HEK293 (cell line): ENCODE results near the gene SFXN4.

Experiments
- CTCF ChIP-seq: fragments of 450-650 bp; formaldehyde crosslinking; IDR thresholded peaks from 2 replicates; pipeline ENCODE4 v1.5.1; 2016; ENCODE audit warnings: missing biosample characterization, missing genetic modification characterization
- REST ChIP-seq: fragments of 450-650 bp; formaldehyde crosslinking; IDR thresholded peaks from 2 replicates; pipeline ENCODE4 v1.5.1; 2016; ENCODE audit warnings: missing biosample characterization, missing genetic modification characterization
- ZBTB6 ChIP-seq: fragments of 450-650 bp; formaldehyde crosslinking; IDR thresholded peaks from 2 replicates; pipeline ENCODE4 v1.5.1; 2017; ENCODE audit warnings: missing biosample characterization, missing genetic modification characterization
- ZNF426 ChIP-seq: fragments of 450-650 bp; formaldehyde crosslinking; IDR thresholded peaks from 2 replicates; pipeline ENCODE4 v1.5.1; 2017; ENCODE audit warnings: missing biosample characterization, missing genetic modification characterization, mild to moderate bottlenecking, inconsistent platforms, moderate library complexity

GRCh38 chr10:119209035-119209735 lies 43.7 kb upstream of the SFXN4 start:
- no peak for TF ChIP-seq REST (tag by site-specific recombination)
- TF ChIP-seq CTCF (tag by site-specific recombination): peak; percentile 80
- TF ChIP-seq ZBTB6 (tag by site-specific recombination): no peak
- TF ChIP-seq ZNF426 (tag by site-specific recombination): no peak
